ENCODE data around the gene TTC28. TPM values are rescaled to one million over a fixed set of nuclear protein-coding genes. Genes with fewer than 3 reads are reported as not detected.

TTC28 gene
- total RNA-seq, 2 donors from 2014 or later, result 94.2 to 170 TPM

GRCh38 chr22:28585324-28585723 lies 94.3 kb downstream of the TTC28 start:
- no peak overlapping the region for H3K4me3 ChIP-seq
- H3K27me3 ChIP-seq (replicated peaks; ENCODE audit: insufficient read depth), result no peaks in the 10 kb centered on the region
- H3K27ac ChIP-seq, result no peak overlapping the region
- no peak for TF ChIP-seq CTCF (IDR thresholded peaks at IDR 0.05)
- no peaks in the 10 kb centered on the region for H3K36me3 ChIP-seq
- no peaks in the 10 kb centered on the region for H3K9me3 ChIP-seq
- DNase-seq (ENCODE audit: low spot score) (no peak), ATAC-seq (ENCODE audit: insufficient number of reproducible peaks, low FRiP score, low read depth) (no peak)
- H3K4me1 ChIP-seq (ENCODE audit: control insufficient read depth in 1 of 2, low read depth in 2 of 2), result peaks cover 0 to 9% of the 10 kb centered on the region in 2 donors

- Histone ChIP-seq H3K27ac (no peak overlapping the region), H3K4me3 (no peak overlapping the region), H3K4me1 (ENCODE audit: control insufficient read depth in 1 of 2, low read depth in 2 of 2) (peaks cover 0 to 9% of the 10 kb centered on the region in 2 donors), H3K9me3 (no peaks in the 10 kb centered on the region), H3K27me3 (replicated peaks; ENCODE audit: insufficient read depth) (no peaks in the 10 kb centered on the region), H3K36me3 (no peaks in the 10 kb centered on the region)
- ATAC-seq (ENCODE audit: insufficient number of reproducible peaks, low FRiP score, low read depth) (no peak), DNase-seq (ENCODE audit: low spot score) (no peak)
- no peak for TF ChIP-seq CTCF (IDR thresholded peaks at IDR 0.05)
Measured at GRCh38 chr22:28582806-28583205, 96.8 kb downstream of the TTC28 start.

- no peak for ATAC-seq (ENCODE audit: insufficient number of reproducible peaks, low FRiP score, low read depth)
- no peak for TF ChIP-seq CTCF (IDR thresholded peaks at IDR 0.05)
- no peaks in the 10 kb centered on the region for H3K9me3 ChIP-seq
Measured at GRCh38 chr22:28581016-28581415, 98.6 kb downstream of the TTC28 start.

GRCh38 chr22:28576162-28576561 lies 103.5 kb downstream of the TTC28 start:
- no peak overlapping the region for H3K4me3 ChIP-seq
- H3K9me3 ChIP-seq, result no peaks in the 10 kb centered on the region
- no peak for ATAC-seq (ENCODE audit: insufficient number of reproducible peaks, low FRiP score, low read depth)
- TF ChIP-seq CTCF (IDR thresholded peaks at IDR 0.05), result no peak
- H3K27me3 ChIP-seq (replicated peaks; ENCODE audit: insufficient read depth), result no peaks in the 10 kb centered on the region
- no peak overlapping the region for H3K27ac ChIP-seq
- H3K36me3 ChIP-seq, result no peaks in the 10 kb centered on the region
- no peaks in the 10 kb centered on the region for H3K4me1 ChIP-seq (ENCODE audit: control insufficient read depth in 1 of 2, low read depth in 2 of 2)
- DNase-seq (ENCODE audit: low spot score), result no peak

More at GRCh38 chr22:28581016-28581415, 98.6 kb downstream of the TTC28 start:
- no peak overlapping the region for H3K27ac ChIP-seq
- H3K4me1 ChIP-seq (ENCODE audit: control insufficient read depth in 1 of 2, low read depth in 2 of 2), result peaks cover 0 to 9% of the 10 kb centered on the region in 2 donors
- no peaks in the 10 kb centered on the region for H3K27me3 ChIP-seq (replicated peaks; ENCODE audit: insufficient read depth)
- H3K36me3 ChIP-seq, result no peaks in the 10 kb centered on the region
- no peak for DNase-seq (ENCODE audit: low spot score)
- no peak overlapping the region for H3K4me3 ChIP-seq

- TF ChIP-seq CTCF (IDR thresholded peaks at IDR 0.05), result no peak
- DNase-seq (ENCODE audit: low spot score), result no peak
- Histone ChIP-seq H3K27ac (no peak overlapping the region), H3K4me1 (ENCODE audit: control insufficient read depth in 1 of 2, low read depth in 2 of 2) (no peaks in the 10 kb centered on the region), H3K9me3 (no peaks in the 10 kb centered on the region), H3K4me3 (no peak overlapping the region), H3K36me3 (no peaks in the 10 kb centered on the region), H3K27me3 (replicated peaks; ENCODE audit: insufficient read depth) (no peaks in the 10 kb centered on the region)
- no peak for ATAC-seq (ENCODE audit: insufficient number of reproducible peaks, low FRiP score, low read depth)
Measured at GRCh38 chr22:28574159-28574788, 105.4 kb downstream of the TTC28 start.

Data from thoracic aorta (tissue), 2 donors.